Dermis microvascular lymphatic vessel endothelial cell (primary cell): ENCODE results near the gene NAA16. TPM values are rescaled to one million over a fixed set of nuclear protein-coding genes. Genes with fewer than 3 reads are reported as not detected.
A peak's percentile ranks its signal among the peaks of the same experiment; 100 is the strongest.
"Not testable (repeated sequence)": the region's sequence is repeated elsewhere in the genome, so short reads cannot be mapped to it uniquely, and the experiment has no call there.

Experiments used
- DNase-seq, 2 donors: peaks; one replicate each; pipeline versions ENCODE4 v3.0.0 to v3.0.0-alpha.2; 2010; ENCODE audit warnings: low read depth in 2 of 2
- total RNA-seq: library from RNA; depleted of rRNA; stranded (reverse); fragments of >200 nt; gene quantifications from 2 replicates; pipeline ENCODE4 v1.2.1, GENCODE V29; 2014

NAA16 gene
- 4.4 and 4.7 TPM in 2 replicates for total RNA-seq

GRCh38 chr13:41310963-41311405, at the start of gene NAA16:
Gene NAA16 (plus strand): TSS chr13:41311267. CDS start chr13:41311529, 262 bp downstream.
- peak; percentile 72 to 88 for DNase-seq

DNA sequence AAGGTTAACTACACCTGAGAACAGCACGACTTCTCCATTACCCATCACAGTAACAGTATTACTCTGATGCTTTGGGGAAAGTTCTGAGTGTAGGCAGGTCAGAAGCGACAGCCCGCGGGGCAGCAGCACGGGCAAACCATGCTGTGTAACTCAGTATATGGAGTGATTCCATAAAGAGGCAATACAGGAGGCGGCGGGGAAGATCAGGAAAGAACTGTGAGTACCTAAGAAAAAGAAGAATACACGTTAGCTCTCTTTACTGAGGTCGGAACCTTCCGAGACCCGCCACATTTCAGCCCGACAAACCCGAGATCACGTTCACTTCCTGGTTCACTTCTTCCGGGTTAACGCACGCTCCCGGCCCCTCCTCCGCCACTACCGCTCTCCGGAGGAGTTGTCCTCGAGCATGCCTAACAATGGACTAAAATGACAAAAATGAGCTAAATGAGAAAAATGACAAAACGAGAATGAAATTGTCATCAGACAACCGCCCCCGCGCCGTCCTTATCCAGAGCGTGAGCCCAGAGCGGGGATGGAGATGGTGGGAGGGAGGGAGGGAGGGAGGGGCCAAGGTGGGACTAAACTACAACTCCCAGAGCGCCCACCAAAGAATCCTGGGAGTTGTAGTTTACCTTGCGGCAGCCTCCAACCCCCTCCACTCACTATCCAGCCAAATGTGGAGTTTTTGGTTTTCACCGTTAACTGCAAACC, 47.7 kb upstream of the NAA16 start, which contains the start of gene MTRF1:
Gene MTRF1, minus strand, starts transcription at position 316 of the 711 bp plus-strand sequence. CDS start 2,669 bp downstream, outside the sequence.
- DNase-seq = peak; percentile 39 to 74

DNA sequence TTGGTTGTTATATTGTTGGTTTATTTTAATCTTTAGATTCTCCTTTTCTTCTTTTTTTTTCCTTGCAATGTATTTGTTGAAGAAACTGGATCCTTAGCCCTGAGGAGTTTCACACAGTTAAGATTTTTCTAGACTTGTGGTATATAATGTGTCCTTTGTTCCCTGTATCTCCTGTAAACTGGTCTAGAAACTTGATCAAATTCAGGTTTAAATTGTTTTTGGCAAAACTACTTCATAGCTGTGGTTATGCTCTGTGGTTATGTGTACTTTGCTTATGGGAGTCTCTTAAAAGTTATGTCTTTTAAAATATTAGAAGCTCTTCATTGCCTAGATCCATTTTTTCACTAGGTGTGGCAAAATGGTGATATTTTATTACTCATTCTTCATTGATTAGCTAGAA, 44.0 kb upstream of the NAA16 start:
- DNase-seq = no peak

GRCh38 chr13:41268764-41269163, 42.3 kb upstream of the NAA16 start:
- peak; percentile 5 to 33 for DNase-seq

DNA sequence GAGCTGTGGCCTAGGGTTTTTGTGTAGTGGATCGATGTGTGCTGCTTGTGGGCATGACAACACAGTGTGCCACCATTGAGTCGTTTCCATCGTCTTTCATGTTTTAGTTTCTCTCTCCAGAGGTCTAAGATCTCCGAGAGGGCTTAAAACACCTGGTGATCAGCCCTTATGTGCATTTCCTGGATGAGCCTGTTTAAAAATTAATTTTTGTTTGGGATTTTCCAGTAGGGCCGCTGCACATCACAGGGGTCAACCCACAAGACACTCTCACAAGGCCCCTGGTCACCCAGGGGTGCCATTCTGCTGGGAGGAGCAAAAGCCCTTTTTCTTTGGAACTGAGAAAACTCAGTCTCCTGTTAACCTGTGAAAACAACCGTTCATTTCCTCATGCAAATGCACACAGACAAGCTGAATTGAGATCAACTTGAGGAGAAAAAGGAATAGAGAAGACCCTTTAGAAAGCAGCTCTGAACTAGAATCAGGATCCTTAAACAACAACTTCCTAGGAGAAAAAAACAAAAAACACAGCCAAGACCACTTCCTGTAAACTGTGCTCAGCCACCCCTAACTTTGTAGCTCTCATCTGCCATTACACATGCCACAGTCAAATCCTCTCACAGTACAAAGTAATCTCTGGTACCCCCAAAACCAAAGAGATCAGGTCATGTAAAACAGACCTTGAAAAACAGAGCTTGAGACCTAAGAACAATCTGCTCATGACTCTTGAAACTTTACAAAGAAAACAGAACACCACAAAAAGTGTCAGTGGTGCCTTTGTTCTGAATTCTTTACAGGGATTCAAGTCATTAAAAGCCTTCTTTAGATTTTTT, 39.4 kb upstream of the NAA16 start:
- DNase-seq = no peak

- no peak for DNase-seq
These were observed 37.1 kb upstream of the NAA16 start for GRCh38 chr13:41273831-41274441.

GRCh38 chr13:41274881-41275280, 36.2 kb upstream of the NAA16 start:
- DNase-seq = no peak

DNA sequence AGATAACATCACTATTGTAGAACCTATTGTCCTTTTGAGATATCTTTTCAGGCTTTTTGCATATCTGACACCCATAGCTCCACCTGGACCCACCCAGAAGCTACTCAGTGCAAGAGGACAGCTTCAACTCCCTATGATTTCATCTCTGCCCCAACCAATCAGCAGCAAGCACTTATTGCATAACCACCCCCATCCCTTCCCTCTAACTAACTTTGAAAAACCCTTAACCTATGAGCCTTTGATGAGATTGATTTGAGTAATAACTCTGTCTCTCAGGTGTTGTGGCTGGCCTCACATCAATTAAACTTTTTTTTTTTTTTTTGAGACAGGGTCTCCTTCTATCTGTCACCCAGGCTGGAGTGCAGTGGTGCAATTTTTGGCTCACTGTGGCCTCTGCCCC, 34.2 kb upstream of the NAA16 start:
- no peak for DNase-seq

GRCh38 chr13:41279156-41279555, 31.9 kb upstream of the NAA16 start:
- DNase-seq = not testable (repeated sequence)

DNA sequence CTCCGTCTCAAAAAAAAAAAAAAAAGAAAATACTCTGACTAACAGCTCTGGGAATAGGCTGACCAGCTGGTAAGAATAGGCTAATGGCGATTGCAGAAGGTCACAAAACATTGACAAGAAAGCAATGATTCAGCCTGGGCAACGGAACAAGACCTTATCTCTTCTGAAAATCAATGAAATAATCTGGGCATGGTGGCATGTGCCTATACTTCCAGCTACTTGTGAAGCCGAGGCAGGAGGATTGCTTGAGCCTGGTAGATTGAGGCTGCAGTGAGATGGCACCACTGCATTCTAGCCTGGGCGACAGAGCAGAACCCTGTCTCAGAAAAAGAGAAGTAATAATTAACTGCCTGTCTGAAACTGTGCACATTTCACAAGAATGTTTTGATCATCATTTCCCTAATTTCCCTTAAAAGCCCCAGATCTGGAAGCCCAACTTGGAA, 28.9 kb upstream of the NAA16 start:
- DNase-seq = no peak

DNA sequence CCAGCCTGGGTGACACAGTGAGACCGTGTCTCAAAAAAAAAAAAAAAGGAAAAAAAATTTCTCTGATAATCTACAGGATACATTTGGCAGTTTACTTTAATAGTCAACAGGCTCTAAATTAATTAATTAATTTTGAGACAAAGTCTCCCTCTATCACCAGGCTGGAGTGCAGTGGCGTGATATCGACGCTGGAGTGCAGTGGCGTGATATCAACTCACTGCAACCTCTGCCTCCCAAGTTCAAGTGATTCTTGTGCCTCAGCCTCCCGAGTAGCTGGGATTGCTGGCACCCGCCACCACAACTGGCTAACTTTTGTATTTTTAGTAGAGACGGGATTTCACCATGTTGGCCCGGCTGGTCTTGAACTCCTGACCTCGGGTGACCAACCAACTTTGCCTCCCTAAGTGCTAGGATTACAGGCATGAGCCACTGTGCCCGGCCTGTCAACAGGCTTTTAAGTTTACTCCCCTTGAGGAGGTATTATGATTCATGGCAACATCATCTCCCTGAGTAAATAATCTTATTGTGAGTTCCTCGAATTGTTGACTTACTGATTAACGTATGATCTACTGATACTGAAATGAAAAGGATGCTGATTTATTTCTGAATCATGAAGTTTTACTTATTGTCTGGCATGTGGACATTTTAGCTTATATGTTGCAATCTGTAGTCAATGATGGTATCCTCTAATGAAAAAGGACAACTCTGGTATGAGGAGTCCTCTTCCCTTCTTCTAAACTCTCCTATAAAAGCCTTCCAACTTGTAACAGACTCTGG, 26.4 kb upstream of the NAA16 start:
- peak in 1 of 2 donors; percentile 48 for DNase-seq

DNA sequence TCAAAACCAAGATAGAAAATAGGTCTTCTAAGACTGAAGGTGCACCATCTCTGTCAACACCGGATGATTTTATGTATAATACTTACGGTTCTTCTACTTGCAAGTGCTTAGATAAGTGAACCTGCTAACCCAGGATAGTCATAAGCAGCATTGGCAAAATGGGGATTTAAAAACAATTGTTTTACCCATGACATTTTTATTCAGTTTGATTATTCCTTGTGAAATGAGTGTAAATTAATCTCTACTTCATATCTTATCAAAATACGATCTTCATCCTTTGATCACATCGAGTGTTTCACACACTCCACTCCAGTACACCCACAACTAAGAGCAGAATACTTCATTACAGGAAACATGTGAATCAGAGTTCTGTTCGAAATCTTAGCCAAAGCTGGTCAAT, 24.7 kb upstream of the NAA16 start:
- no peak for DNase-seq

DNA sequence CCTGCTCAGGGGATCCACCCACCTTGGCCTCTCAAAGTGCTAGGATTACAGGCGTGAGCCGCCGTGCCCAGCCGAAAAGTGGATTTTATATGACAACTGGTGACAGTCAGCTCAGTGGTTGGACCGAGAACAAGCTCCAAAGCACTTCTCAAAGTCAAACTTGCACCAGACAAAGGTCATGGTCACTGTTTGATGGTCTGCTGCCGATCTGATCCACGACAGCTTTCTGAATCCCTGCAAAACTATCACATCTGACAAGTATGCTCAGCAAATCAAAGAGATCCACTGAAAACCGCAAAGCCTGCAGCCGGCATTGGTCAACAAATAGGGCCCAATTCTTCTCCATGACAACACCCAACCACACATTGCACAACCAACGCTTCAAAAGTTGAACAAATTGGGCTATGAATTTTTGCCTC, 21.6 kb upstream of the NAA16 start:
- DNase-seq = no peak

- no peak for DNase-seq
These were observed 19.8 kb upstream of the NAA16 start for GRCh38 chr13:41291246-41291645.

GRCh38 chr13:41293272-41293671, 17.8 kb upstream of the NAA16 start:
- DNase-seq = no peak

DNA sequence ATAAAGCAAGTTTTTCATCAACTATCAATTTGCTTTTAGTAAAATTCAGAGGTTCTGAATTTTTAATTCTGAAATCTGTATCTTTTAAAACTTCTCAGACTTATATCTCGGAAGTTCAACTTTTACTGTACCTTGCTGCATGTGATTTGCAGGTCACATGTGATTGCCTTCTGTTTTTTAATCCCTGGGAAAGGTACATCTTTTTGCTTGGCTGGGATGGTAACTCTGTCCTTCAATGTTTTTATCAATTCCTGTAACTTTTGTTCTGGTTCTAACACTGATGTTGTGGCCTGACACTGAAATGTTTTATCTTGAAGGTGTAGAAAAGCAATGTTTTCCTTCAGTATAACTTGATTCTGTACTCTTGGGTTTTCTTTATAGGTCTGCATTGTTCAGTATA, 16.2 kb upstream of the NAA16 start:
- DNase-seq = no peak

DNA sequence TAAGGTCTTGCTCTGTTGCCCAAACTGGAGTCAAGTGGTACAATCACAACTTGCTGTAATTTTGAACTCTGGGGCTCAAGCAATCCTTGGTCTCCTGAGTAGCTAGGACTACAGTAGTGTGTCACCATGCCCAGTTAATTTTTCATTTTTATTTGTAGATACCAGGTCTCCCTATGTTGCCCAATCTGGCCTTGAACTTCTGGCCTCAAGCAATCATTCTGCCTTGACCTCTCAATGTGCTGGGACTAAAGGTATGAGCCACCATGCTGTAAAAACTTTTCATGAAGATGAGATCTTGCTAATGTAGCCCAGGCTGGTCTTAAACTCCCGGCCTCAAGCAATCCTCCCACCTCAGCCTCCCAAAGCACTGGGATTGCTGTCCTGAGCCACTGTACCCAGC, 15.1 kb upstream of the NAA16 start:
- no peak for DNase-seq

DNA sequence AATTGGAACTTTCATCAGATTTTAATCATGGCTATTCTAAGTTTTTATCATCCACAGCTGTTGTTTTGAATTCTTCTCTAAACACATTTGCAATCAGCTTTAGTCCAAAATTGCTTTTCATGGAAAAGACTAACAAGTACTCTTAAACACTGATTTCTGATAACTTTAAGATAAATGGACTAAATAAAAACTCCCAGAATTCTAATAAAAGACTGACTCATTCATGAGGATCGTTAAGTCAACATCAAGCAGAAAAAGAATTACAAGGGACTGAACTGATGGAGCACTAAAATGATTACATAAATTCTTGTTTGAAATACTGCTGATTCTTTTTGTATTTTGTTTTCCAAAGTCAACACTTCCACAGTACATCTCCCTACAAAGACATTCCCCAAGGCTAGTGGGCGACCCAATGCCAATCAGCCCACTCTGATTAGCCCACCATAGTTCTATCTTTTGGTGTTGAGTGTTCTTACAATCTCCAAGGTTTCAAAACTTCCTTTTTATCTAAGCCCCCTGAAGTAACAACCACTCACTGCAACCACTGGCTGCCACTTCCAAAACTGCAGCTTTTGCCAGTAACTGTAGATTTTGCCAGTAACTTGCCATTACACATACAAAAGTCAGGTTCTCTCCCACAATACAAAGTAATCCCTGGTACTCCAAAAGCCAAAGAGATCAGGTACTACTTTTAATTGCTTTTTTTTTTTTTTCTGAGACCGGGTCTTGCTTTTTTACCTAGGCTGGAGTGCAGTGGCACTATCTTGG, 14.0 kb upstream of the NAA16 start:
- DNase-seq = no peak

DNA sequence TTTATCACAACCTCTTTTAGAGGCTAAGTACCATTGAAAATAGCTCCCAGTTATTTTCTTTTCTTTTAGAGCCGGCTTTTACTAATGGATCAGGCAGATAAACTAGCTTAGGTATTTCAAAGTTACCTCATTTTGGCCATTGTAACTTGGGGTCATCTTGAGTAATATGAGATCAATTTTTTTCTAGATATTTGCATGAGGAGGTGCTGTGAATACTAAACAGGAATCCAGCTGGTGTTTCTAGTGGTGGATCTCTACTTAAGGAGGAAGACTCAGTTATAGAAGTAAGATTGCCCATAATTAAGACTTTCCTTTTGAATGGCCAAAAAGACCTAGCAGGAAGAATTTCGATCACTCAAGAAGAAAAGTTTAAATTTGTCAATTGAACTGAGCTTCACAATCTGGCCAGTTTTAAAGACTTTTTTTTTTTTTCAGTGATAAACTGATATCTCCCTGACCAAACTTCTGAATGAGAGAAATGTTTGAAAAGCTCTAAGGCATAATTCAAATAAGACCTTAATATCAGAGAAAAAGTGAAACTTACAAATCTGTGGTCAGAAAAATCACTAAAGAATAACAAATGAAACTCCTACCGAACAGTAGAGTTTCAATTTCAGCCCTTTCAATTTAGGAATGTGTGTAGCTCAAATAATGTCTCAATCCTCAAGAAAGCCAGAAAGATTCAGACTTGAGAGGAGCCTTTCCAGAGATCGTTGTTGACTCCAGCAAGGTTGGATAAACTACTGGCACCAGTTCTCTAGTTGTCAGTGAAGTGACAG, 11.6 kb upstream of the NAA16 start:
- no peak for DNase-seq

GRCh38 chr13:41302743-41303142, 8.3 kb upstream of the NAA16 start:
- no peak for DNase-seq
